COR-L47 (cell line): ENCODE results near the gene MAT2A.
"Not testable (repeated sequence)": the region's sequence is repeated elsewhere in the genome, so short reads cannot be mapped to it uniquely, and the experiment has no call there.

ENCODE experiments used
- DNase-seq: peaks from one replicate; lab custom pipeline; 2025; lab: John Stamatoyannopoulos, UW

MAT2A gene

DNA sequence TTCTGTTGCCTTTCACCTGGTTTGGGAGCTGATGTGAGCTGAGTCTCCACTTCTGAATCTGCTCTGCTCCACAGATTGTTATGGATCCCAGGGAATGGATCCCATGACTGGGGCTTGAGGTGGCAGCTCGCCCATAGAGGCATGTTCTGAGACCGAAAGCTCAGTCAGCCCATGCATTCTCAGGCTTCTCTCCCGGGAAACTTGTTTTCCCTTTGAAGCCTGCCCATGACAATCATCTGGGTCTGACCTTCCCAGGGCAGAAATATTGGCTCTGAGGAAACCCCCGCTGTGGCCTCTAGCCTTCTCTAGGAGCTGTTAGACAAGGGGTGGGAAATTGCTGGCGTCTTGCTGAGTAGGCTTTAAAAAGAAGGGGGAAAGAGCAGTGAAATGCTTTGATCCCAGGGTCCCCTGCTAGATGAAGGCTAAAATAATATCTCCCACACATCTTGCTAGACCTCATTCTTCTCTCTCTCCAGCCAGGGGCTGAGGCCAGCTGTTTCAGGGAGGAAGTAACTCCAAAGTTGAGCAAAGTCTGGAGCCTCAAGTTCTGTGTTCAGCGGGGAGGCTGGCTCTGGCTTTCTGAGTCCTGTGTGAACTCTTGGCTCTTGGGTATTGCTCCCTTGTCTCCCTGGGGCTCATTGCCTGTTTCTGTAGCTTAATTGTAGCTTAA lies 40.4 kb downstream of the MAT2A start:
- no peak for DNase-seq

DNA sequence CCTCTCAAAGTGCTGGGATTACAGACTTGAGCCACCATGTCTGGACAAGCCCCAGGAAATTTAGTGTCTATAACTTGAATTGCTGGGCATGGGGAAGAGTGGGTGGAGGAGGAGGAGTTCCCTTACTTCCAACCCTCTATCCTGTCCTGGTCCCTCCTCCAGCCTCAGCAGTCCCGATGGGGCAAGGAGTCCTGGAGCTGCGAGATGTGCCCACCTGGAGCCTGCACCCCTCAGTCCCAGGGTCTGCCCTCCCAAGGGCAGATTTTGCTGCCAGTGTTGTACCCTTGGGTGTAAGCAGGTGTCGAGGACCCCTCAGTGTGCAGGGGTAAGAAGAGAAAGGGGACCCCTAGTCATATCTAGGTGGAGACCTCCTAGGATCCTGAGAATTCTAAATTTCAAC lies 41.2 kb downstream of the MAT2A start:
- no peak for DNase-seq

DNA sequence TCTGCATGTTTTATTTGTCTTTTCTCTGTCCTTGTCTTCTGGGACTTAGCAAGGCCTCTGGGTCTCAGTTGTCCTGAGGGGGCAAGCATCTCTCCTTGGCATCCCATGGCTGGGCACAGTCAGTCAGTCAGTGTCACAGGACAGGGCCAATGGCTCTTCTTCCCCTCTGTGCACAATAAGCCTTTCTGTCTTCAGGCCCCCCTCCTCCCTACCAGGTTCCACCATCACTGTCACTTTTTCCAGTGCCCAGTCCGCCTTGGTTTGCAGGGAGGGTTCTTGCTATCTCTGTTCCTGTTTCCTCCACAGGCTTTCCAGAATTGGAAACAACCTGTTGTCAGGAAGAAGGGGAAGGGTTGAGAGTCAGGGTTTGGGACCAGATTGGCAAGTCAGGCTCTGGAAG lies 43.5 kb downstream of the MAT2A start:
- no peak for DNase-seq

DNA sequence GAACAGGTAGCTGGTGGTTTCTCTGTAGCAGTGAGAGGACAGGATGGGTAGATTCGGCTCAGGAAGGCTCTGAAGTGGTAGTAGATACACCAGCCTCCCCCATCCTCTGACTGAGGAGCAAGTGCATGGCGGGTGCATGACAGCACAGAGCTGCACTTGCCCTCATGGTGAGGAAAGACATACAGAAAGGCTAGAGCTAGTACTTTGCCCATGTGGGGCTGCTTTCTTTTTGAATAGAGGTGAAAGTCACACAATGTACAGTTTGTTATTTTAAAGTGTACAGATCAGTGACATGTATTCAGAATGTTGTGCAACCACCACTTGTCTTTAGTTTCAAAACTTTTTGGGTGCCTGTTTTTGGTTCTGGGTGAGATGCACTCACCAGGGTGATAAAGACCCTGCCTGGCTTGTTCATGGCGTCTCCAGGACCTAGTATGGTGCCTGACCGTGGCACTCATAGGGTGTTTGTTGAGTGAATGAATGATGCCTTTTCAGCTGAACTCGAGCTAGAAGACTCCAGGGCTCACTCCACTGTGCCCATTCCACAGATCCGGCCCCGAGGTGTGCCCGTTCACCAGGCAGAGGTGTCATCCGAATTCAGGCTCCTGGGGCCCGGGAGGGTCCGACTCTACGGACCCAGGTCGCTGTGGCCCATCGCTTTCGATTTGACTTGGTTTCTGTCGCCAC lies 44.8 kb downstream of the MAT2A start:
- DNase-seq, result no peak

DNA sequence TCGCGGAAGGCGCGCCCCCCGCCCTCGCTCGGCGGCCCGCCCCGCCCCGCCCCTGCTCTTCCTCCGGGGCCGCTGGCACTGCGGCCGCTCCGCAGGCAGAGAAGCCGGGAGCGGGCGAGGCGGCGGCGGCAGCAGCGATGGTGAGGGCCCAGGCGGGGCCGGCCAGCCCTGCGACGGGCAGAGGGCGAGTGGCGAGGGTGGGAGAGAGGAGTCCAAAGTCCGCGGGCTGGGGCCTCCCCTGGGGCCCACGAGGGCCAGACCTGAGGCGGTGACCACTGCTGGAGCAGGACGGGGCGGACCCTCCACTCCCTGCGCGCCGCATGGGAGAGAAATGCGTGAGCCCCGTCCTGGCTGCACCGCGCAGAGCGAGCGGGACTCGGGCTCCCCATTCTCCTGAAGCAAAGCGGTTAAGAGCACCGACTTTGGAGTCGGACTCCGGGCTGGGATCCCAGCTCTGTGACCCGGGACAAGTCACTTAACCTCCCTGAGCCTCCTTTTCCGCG lies 45.4 kb downstream of the MAT2A start, which contains the start of gene VAMP5:
VAMP5 (plus strand) TSS at position 78 of the 503 bp plus-strand sequence; CDS start at position 138, 60 bp downstream.
- DNase-seq, result no peak

DNA sequence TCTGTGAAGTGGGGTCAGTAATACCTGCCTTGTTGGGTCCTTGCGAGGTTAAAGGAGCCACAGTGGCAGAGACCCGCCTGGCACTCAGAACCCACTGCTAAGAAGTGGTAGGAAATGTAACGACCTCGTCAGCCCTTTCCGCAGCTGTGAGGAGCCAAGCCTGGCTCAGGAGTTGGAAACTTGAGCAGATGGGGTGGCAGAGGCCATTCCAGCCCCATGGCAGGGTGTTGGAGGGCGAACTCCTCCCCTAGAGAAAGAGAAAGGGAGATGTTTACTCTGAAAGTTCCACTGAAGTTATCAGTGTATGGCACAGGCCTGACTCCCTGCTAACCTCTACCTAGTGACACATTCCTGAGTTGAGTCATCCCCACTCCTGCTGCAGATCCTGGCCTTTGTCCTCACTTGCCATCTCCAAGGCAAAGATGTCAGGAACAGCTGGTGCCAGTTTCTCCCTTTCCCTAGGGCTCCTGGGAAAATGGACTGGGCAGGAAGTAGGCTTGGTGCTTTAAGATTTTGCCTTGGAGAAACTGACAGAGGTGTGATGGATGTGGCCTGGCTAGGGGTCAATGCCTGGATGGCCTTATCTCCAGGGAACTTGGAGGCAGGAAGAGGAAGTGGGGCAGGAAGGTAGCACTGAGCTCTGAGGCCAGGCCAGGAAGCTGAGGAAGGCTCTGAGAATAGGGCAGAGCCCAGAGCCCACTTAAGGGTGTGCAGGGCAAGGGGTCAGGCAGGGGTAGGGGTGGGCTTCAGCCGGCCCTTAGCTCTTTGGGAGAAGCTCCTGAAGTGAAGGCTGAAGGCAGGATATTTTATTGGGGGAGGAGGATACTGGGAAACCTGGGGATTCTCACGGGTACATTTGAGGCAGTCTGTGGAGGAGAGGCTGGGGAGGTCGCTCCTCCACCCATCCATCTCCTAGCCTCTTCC lies 46.2 kb downstream of the MAT2A start:
- DNase-seq, result no peak

DNA sequence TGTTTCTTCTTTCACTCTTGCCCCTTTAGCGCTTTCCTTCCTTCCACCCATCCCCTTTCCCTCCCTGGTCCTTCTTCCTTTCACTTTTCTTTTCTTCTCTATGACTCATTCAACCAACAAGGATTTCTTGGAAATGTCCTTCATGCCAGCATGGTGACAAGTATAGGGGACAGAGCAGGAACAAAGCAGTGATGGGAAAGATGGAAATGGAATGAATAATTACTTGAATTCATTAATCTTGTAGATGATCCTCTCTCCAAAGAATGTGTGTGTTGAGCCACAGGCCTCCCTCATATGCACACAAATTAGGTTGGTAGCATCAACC lies 46.8 kb downstream of the MAT2A start:
- no peak for DNase-seq

DNA sequence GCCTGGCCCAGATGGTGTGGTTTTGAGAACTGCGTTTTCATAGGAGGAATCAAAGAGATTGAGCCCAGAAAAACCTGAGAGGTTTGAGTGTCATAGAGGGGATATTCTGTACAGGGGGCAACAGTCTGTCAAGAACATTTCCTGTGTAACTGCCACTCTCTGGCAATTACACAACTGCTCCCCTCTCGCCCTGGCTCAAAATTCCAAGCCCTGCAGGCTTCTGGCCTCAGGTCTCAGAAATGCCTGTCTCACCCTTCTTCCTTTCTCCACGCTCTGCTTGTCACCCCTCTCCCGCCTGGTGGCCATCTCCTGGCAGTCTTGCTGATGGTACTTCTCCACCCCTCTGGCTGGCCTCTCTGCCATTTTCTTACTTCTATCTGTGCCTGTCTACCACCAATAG lies 49.3 kb downstream of the MAT2A start:
- DNase-seq, result no peak

DNA sequence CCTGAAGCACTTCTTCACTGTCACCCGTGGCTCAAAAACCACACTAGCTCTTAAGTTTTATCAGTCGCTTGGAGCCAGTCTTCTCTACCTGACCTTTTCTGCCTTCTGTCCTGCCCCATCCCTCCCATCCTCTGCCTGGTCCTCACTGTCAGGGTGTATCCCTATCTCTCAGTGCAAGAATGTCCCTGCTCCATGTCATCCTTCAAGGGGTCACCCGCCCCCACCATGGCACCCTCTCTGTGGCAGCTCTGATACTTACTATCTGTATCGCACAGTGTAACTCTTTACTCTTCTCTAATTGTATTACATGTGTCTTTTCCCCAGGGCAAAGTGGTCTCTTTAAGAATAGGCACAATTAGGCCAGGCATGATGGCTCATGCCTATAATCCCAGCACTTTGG lies 49.7 kb downstream of the MAT2A start:
- no peak for DNase-seq

DNA sequence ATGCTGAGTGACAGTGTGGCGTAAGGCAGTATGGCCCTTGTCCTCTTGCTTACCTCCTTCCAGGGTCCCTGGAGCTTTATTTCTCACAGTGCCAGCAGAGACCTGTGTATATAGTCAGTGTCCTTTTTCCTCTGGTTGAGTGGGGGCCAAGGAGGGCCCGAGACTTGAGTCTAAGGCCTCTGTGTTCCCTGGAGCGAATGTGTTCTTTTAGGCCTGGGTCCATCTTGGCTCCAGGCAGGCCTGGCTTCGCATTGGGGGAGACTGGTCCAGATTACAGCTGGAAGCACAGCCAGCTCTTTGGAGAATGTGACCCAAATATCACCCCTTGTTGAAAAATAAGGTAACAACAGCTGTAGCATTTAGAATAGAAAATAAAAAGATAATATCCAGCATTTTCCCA lies 50.2 kb downstream of the MAT2A start:
- no peak for DNase-seq

DNA sequence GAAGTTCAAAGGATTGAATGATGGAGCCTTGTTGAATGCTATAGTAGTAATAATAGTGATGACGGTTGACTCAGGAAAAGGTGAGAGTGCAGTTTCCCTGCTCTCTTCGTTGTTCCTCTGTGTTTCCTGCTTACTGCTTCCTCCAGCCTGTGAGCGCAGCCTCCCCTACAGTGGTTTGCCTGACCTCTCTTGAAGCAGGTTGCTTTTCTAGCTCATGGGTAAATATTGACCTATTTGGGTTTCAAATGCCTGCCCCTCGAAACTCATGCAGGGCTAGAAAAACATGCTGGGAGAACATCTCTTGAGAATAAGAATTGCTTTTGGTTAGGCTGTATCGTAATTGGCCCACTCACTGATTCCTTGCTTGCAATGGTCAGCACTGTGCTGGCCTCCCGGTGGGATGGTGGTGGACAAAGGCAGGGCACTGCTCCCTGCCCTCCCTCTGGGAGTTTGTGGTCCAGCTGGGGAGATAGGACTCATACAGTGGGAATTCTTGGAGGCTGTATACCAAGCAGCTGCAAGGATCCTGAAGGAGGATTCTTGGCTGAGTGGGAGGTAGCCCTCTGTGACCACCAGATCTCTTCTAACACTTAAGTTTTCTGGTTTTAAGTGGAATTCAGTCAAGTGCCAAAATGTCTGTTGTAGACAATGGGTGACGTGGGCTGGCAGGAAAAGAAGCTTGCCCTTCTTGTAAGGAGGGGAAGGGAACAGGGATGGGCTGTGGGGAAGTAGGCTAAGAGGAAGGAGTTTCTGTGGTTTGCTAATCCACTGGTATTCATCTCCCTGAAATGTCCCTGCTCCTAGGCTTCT lies 51.2 kb downstream of the MAT2A start:
- no peak for DNase-seq

DNA sequence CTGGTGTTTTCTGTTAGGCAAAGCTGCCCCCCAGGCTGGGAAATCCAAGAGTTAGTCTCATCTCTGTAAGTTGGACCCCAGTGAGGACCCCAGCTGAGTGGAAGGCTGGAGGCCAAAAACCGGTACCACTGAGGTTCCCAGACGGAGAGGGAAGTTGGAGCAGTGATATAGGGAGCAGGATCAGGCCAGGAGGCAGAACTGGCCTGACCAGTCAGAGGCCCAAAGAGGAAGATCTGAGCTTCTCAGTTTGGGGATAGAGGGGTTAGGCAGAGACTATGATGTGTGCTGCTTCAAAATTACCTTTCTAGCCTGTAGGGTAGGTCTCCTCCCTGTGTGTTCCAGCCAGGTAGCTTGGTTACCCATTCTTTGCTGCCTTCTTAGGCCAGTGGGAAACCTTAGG lies 52.0 kb downstream of the MAT2A start:
- no peak for DNase-seq

DNA sequence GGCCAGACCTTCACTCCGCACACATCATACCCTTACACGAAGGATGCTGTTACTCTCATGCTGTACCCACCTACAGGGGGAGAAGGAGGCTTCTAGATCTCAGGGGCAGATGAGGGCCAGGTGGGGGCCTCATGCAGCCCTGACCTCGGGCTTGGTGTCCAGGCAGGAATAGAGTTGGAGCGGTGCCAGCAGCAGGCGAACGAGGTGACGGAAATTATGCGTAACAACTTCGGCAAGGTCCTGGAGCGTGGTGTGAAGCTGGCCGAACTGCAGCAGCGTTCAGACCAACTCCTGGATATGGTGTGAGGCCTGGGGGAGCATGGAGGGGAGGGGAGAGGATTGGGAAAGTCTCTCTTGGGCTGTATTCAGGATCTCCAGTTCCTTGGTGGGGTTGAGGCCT lies 52.6 kb downstream of the MAT2A start:
- no peak for DNase-seq

DNA sequence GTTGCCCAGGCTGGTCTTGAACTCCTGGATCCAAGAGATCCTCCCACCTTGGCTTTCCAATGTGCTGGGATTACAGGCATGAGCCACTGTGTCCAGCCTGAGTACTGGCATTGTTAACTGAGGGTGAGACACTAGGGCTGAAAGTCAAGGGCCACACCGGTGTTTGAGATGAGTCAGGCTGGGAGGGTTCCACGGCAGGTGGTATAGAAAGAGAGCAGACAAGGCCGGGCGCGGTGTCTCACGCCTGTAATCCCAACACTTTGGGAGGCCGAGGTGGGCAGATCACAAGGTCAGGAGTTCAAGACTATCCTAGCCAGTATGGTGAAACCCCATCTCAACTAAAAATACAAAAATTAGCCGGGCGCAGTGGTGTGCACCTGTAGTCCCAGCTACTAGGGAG lies 53.3 kb downstream of the MAT2A start:
- DNase-seq, result not testable (repeated sequence)

DNA sequence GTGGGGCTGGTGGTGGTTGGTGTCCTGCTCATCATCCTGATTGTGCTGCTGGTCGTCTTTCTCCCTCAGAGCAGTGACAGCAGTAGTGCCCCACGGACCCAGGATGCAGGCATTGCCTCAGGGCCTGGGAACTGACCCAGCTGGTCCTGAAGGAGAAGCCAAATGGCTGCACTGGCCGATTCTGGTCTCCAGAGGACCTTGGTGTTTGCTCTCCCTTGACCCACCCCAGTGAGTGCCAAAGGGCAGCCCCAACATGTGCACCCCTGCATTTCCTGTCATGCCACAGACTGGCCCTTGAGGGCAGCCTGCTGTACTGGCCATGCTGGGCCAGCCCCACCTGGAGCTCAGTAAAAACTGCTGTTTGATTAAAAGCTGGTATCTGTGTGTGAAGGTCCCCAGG lies 54.1 kb downstream of the MAT2A start:
- DNase-seq, result no peak
